Parathyroid adenoma (tissue), 2 donors: Measurements from ENCODE around the gene CSF1R.

Experiments
- H2AFZ ChIP-seq: fragments of 300-600 bp; sonication (generic); one replicate; pipeline ENCODE4 v1.7.0; 2017; ENCODE audit warnings: antibody characterized with exemption, mild to moderate bottlenecking
- H3K27ac ChIP-seq: fragments of 300-600 bp; sonication (generic); one replicate; pipeline ENCODE4 v1.7.0; 2017
- H3K27me3 ChIP-seq: fragments of 300-600 bp; sonication (generic); one replicate; pipeline ENCODE4 v1.7.0; 2017; ENCODE audit warnings: low read length; ENCODE audit not compliant: control insufficient read depth, insufficient read depth
- H3K36me3 ChIP-seq: fragments of 300-600 bp; sonication (generic); one replicate; pipeline ENCODE4 v1.7.0; 2017; ENCODE audit warnings: low read length; ENCODE audit not compliant: control insufficient read depth, insufficient read depth
- H3K4me1 ChIP-seq: fragments of 300-600 bp; sonication (generic); one replicate; pipeline ENCODE4 v1.7.0; 2017; ENCODE audit warnings: control low read depth
- H3K4me2 ChIP-seq: fragments of 300-600 bp; sonication (generic); one replicate; pipeline ENCODE4 v1.7.0; 2017; ENCODE audit warnings: low read length
- H3K4me3 ChIP-seq: fragments of 300-600 bp; sonication (generic); one replicate; pipeline ENCODE4 v1.7.0; 2017; ENCODE audit warnings: low read depth, low read length
- H3K79me2 ChIP-seq: fragments of 300-600 bp; sonication (generic); one replicate; pipeline ENCODE4 v1.7.0; 2017; ENCODE audit warnings: control low read depth
- H3K9ac ChIP-seq: fragments of 300-600 bp; sonication (generic); one replicate; pipeline ENCODE4 v1.7.0; 2017; ENCODE audit warnings: mild to moderate bottlenecking
- H3K9me3 ChIP-seq: fragments of 300-600 bp; sonication (generic); one replicate; pipeline ENCODE4 v1.7.0; 2017; ENCODE audit warnings: low read length; ENCODE audit not compliant: control insufficient read depth
- CTCF ChIP-seq: fragments of 300-600 bp; sonication (generic); IDR thresholded peaks from one replicate; pipeline ENCODE4 v1.7.0; 2017; ENCODE audit warnings: antibody characterized with exemption, mild to moderate bottlenecking
- donor health status: primary hyperparathyroidism.

Gene CSF1R

GRCh38 chr5:150085950-150086715, at the start of gene CSF1R:
Gene CSF1R (minus strand): TSS chr5:150086554. CDS start chr5:150086427, 127 bp downstream.
- Histone ChIP-seq H3K4me3 (no peak within 1 kb of the TSS), H3K4me1 (peaks cover 3% of the 10 kb centered on the region), H3K4me2 (no peak within 1 kb of the TSS), H3K27ac (no peak within 1 kb of the TSS), H3K27me3 (no peaks in the 10 kb centered on the region), H3K9ac (no peak within 1 kb of the TSS), H3K36me3 (no peaks in the 10 kb centered on the region), H3K79me2 (no peaks in the 10 kb centered on the region), H3K9me3 (no peaks in the 10 kb centered on the region), H2AFZ (no peak within 1 kb of the TSS)
- no peak for TF ChIP-seq CTCF

GRCh38 chr5:150135557-150136304, 49.4 kb upstream of the CSF1R start:
- Histone ChIP-seq H3K9ac (no peak overlapping the region), H3K4me1 (no peaks in the 10 kb centered on the region), H3K9me3 (no peaks in the 10 kb centered on the region), H3K27me3 (no peaks in the 10 kb centered on the region), H3K79me2 (no peaks in the 10 kb centered on the region), H3K4me3 (no peak overlapping the region), H2AFZ (no peak overlapping the region), H3K4me2 (no peak overlapping the region), H3K27ac (no peak overlapping the region), H3K36me3 (no peaks in the 10 kb centered on the region)
- no peak for TF ChIP-seq CTCF

- Histone ChIP-seq H3K4me2 (no peak overlapping the region), H3K79me2 (no peaks in the 10 kb centered on the region), H3K36me3 (no peaks in the 10 kb centered on the region), H3K27me3 (no peaks in the 10 kb centered on the region), H3K4me1 (peaks cover 5% of the 10 kb centered on the region), H2AFZ (no peak overlapping the region), H3K9me3 (no peaks in the 10 kb centered on the region), H3K9ac (no peak overlapping the region), H3K4me3 (no peak overlapping the region), H3K27ac (no peak overlapping the region)
- no peak for TF ChIP-seq CTCF
These were observed 47.8 kb upstream of the CSF1R start for GRCh38 chr5:150134198-150134588.

DNA sequence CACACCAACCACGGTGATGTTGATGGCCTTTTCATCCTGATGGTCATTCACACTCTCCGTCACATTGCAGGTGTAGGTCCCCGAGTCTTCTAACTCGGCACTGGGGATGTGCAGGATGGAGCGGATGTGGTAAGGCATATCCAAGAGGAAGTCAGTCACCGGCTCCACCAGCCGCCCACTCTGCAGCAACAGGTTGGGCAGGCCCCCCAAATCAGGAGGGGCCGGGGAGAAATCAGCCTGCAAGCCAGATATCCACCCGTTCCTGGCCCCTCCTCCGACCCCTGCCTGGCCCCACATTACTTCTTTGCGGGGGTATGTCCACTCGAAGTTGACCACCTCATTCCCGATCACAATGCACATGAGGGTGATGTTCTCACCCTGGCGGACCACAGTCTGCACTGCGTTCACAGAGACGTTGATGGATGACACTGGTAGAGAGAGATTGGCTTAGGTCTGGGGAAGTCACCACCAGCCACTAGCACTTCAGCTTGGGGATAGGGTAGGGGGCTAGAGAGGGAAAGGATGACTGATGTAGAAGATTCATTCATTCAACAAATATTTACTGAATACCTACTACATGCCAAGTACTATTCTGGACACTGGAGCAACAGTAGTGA, 47.3 kb upstream of the CSF1R start:
- no peak overlapping the region for H3K9ac ChIP-seq
- H2AFZ ChIP-seq: no peak overlapping the region
- H3K4me1 ChIP-seq: peaks cover 5% of the 10 kb centered on the region
- H3K9me3 ChIP-seq: no peaks in the 10 kb centered on the region
- no peaks in the 10 kb centered on the region for H3K36me3 ChIP-seq
- H3K4me3 ChIP-seq: no peak overlapping the region
- no peaks in the 10 kb centered on the region for H3K79me2 ChIP-seq
- no peak overlapping the region for H3K4me2 ChIP-seq
- no peak overlapping the region for H3K27ac ChIP-seq
- no peaks in the 10 kb centered on the region for H3K27me3 ChIP-seq
- TF ChIP-seq CTCF: no peak
